LNCaP clone FGC (cell line): Measurements from ENCODE around the gene ITGA5.

Experiments
- DNase-seq: peaks from one replicate; pipeline ENCODE4 v3.0.0-alpha.2; 2011; ENCODE audit warnings: low read depth
- H3K4me3 ChIP-seq: 2 replicates; pipeline ENCODE4 v1.5.1; 2011; ENCODE audit warnings: mild to moderate bottlenecking, low read depth, low read length, control low read depth
- TF ChIP-seq, protein P1 (sequence below): IDR thresholded peaks from 2 replicates; pipeline ENCODE4 v1.5.1; 2012; ENCODE audit warnings: mild to moderate bottlenecking; ENCODE audit not compliant: control insufficient read depth, insufficient read depth; ENCODE audit errors: extremely low read depth

ITGA5 gene

DNA sequence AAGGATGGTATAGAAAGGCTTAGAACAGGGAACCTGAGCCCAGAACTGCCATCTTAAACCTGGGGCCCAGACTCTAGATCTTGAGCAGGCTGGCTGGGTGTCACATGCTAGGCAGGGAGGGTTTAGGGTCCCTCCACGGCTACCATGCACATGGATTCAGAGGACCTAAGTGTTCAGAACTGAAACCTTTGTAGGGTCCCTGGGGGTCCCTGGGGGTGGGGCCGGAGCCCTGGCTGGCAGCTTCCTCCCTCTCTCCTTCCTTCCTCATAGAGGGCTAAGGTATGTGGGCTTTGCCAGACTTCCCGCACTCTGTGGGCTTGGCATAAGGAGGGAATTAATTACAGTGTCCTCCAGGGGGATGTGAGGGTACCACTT, 29.9 kb downstream of the ITGA5 start:
- no peak for DNase-seq
- no peak overlapping the region for H3K4me3 ChIP-seq
- TF ChIP-seq, protein P1, sequence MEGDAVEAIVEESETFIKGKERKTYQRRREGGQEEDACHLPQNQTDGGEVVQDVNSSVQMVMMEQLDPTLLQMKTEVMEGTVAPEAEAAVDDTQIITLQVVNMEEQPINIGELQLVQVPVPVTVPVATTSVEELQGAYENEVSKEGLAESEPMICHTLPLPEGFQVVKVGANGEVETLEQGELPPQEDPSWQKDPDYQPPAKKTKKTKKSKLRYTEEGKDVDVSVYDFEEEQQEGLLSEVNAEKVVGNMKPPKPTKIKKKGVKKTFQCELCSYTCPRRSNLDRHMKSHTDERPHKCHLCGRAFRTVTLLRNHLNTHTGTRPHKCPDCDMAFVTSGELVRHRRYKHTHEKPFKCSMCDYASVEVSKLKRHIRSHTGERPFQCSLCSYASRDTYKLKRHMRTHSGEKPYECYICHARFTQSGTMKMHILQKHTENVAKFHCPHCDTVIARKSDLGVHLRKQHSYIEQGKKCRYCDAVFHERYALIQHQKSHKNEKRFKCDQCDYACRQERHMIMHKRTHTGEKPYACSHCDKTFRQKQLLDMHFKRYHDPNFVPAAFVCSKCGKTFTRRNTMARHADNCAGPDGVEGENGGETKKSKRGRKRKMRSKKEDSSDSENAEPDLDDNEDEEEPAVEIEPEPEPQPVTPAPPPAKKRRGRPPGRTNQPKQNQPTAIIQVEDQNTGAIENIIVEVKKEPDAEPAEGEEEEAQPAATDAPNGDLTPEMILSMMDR, result no peak

DNA sequence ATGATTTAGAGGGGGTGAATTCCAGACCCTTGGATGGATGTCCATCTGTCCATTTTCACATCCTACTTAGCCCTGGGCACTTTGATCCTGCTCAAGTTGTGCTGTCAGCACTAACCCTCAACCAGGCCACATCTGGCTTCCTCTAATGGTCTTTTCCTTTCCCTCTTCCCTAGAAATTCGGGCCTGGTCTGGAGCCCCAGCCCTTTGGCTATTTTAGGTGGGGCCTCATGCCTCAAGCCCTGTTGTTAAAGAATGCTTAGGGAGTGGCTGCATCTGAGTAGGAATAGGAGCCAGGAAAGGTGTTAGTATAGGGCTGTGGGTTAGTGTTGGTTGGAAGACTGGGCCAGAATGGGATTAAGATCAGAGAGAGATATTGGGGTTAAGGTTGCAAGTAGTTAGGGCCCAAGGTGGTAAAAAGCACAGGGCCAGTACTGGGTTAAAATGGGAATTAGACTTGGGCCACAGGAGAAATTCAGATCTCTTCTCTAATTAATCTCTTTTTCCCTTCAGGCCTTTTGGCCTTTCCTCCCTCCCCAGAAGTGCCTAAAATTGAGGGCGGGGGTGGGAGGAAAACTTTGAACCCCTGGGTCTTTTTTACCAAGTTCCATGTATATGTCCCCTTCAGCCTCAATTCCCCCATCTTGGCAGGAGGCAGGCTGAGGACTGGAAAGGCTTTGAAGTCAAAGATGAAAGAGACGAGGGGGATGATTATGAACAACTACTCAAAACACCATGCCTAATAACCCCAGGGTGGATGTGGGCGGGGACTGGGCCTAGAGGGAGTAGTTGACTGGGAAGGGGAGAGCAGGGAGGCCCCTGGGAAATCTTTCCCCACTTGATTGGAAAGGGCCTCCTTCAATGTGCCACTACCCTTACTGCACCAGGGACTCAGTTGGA, 30.6 kb downstream of the ITGA5 start:
- no peak overlapping the region for H3K4me3 ChIP-seq
- TF ChIP-seq, protein P1, result no peak
- DNase-seq, result no peak

DNA sequence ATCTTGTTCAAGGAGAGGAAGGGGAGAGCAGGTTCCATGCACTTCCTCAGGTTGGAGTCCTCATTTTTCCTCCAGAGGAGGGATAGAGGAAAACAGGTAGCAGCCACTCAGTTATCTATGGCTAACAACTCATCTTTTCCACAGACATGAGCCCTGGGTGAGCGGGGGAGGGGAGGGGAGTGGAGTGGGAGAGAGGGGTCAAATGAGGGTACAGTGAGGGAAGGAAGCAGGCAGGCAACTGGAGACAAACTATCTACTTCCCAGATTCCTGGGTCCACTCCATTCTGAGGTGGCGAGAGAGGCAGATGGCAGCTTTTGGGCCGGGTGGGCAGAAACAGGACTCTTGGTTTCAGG, 32.0 kb downstream of the ITGA5 start:
- TF ChIP-seq, protein P1, result no peak
- peak overlapping the region; percentile 39 for H3K4me3 ChIP-seq
- no peak for DNase-seq

DNA sequence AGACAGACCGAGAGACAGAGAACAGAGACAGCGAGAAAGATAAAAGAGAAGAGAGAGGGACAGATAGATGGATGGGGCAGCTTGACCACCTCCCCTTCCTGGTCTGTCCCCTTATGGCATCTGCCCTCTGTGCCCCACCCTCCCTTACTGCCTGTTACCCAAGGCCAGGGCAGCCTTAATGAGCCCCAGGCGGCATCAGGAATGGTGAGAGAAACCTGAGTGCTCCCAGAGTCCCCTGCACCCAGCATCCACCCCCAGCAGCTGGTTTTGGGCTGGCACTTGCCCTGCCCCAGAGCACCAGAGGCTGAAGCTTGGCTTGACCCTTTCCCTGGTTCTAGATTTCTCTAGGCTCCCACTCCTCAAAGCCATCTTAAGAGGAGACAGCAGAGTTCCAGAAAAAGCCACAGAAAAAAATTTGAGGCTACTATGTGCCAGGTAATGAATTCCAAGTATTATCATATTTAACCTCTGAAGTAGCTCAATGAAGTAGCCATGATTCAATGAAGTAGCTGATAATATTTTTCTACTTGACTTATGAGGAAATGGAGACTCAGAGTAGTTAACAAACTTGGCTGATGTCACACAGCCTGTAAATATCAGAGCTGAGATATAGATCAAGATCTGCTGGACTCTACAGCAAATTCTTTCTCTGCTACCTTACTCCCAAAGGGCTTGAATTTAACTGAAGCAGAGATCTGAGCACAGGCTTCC, 32.5 kb downstream of the ITGA5 start:
- H3K4me3 ChIP-seq, result peak overlapping the region; percentile 39
- DNase-seq, result peak; percentile 47
- TF ChIP-seq, protein P1, result no peak

DNA sequence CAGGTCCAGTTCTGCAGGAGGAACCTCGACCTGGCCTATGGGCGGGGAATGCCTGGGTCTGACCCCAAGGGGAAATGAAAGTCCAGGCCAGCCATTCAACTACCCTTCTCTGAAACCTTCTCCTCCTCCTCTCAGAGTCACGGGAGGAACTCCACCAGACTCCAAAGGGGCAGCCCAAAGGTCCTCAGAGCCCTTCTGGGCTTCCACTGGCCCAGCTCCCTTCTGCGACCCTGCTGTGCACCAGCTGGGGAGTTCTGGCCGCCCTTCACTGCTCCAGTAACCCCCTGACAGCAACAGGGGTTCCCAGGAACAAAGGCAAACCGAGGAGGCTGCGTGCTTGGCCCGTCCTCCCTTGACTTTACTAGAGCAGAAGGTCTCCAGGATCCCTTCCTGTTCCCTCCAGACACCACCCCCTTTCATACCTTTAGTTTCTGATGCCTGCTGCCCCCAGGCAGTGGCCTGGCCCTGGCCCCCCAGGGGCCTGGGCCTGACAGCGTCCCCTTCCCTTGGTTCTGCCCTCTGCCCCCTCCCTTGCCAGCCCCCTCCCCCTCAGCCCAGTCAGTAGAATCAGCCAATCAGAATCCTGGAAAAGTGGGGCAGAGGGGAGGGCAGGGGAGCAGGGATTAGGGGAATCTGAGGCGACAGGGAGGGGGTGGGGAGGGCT, 33.7 kb downstream of the ITGA5 start:
- no peak for DNase-seq
- no peak overlapping the region for H3K4me3 ChIP-seq
- TF ChIP-seq, protein P1, result no peak

DNA sequence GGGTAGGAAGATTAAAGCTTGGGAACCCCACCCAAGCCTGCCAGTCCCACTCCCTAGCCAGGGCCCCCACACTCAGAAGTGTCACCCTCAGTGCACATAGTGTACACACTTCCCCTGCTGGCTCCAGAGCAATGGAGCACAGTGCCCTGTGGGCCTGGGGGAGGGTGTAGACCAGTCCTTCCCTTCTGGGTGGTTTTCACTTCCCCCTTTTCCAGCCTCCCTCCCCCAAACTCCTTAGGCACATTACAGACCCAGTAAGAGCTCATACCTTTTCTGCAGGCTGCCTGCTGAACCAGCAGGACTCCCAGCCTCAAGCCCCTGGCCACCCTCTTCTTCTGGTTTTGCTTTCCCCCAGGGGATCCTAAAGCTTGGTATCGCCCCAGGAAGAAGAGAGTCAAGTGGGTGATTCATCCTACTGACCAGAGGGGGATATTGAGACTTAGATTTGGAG, 34.5 kb downstream of the ITGA5 start, which contains the start of gene ZNF385A:
Gene ZNF385A, minus strand, starts transcription at position 143 of the 451 bp plus-strand sequence. CDS start 219 bp downstream, outside the sequence.
- DNase-seq, result no peak
- TF ChIP-seq, protein P1, result no peak
- H3K4me3 ChIP-seq, result no peak within 1 kb of the TSS
